SKM-1 treated with dmso at 0.1 percent for 144 hours (cell line): ENCODE results near the gene OR13C2.

ENCODE experiments used
- DNase-seq: peaks from one replicate; lab custom pipeline; 2025; ENCODE audit not compliant: unreplicated experiment; lab: John Stamatoyannopoulos, UW

Gene OR13C2

DNA sequence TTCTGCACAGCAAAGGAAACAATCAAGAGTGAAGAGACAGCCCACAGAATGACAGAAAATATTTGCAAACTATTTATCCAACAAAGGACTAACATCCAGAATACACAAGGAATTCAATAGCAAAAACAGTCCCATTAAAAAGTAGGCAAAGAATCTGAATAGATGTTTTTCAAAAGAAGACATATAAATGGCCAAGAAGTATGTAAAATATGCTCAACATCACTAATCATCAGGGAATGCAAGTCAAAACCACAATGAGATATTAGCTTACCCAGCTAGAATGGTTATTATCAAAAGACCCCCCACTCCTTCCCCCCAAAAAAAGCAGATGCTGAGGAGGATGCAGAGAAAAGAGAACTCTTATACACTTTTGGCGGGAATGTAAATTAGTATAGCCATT is 49.9 kb downstream of the OR13C2 start:
- DNase-seq = no peak
